Right renal pelvis (tissue), 4 donors: Measurements from ENCODE around the gene GATC. TPM values are rescaled to one million over a fixed set of nuclear protein-coding genes. Genes with fewer than 3 reads are reported as not detected.

Experiments used
- DNase-seq, 4 donors: peaks; one replicate each; pipeline ENCODE4 v3.0.0-alpha.2; 2013; ENCODE audit warnings: low read depth in 4 of 4, low spot score in 3 of 4, missing footprints in 1 of 4
- polyA plus RNA-seq, 4 donors: library from polyadenylated mRNA; unstranded; fragments of 120-200 nt; gene quantifications; one replicate each; pipeline ENCODE4 v1.2.1, GENCODE V29; 2013; ENCODE audit not compliant: insufficient read length in 4 of 4

The GATC gene
- polyA plus RNA-seq, 4 donors = 34.8 to 37.1 (median 35.0) TPM

GRCh38 chr12:120495731-120496412, 49.6 kb downstream of the GATC start, which contains the start of gene DYNLL1:
Gene DYNLL1 (plus strand): TSS chr12:120496113. CDS start chr12:120496422, 309 bp downstream.
- DNase-seq = peak; percentile 94 to 98 (median 96)

- no peak for DNase-seq
These were observed 50.4 kb downstream of the GATC start for GRCh38 chr12:120496413-120497340.

GRCh38 chr12:120497524-120498150, 51.4 kb downstream of the GATC start:
- DNase-seq = no peak

- DNase-seq = no peak
These were observed 52.7 kb downstream of the GATC start for GRCh38 chr12:120498870-120499515.

- no peak for DNase-seq
These were observed 54.3 kb downstream of the GATC start for GRCh38 chr12:120500581-120500980.

- DNase-seq = no peak
These were observed 58.3 kb downstream of the GATC start for GRCh38 chr12:120504587-120504986.

- DNase-seq = no peak
These were observed 62.3 kb downstream of the GATC start for GRCh38 chr12:120508537-120508936.

Other genes starting within 250 kb of the GATC start
- gene RPLP0, start 245.3 kb upstream of the GATC start, polyA plus RNA-seq = 1,000 to 10,000 TPM; 2,681 to 3,216 (median 2,786) TPM
- gene PXN, start 180.7 kb upstream of the GATC start, polyA plus RNA-seq = 10 to 100 TPM; 71.9 to 79.4 (median 76.3) TPM
- gene RNU4-2, start 154.5 kb upstream of the GATC start, polyA plus RNA-seq = under 1 TPM in 1 of 4 donors, not detected in 3; 0.47 TPM
- not detected for gene RNU4-1, start 153.2 kb upstream of the GATC start, polyA plus RNA-seq
- gene SIRT4, start 144.1 kb upstream of the GATC start, polyA plus RNA-seq = 1 to 10 TPM; 2.7 to 5.7 (median 3.9) TPM
- gene PLA2G1B, start 118.7 kb upstream of the GATC start, polyA plus RNA-seq = under 1 TPM; 0.31 to 0.73 (median 0.42) TPM
- gene MSI1, start 77.3 kb upstream of the GATC start, polyA plus RNA-seq = 10 to 100 TPM; 17.7 to 23.8 (median 19.5) TPM
- gene COX6A1, start 8.3 kb upstream of the GATC start, polyA plus RNA-seq = 100 to 1,000 TPM; 303 to 369 (median 327) TPM
- gene TRIAP1, start 60 bp upstream of the GATC start, polyA plus RNA-seq = 10 to 100 TPM; 42.6 to 47.8 (median 46.2) TPM
- 100 to 1,000 TPM; 220 to 249 (median 230) TPM for gene SRSF9, start 23.3 kb downstream of the GATC start, polyA plus RNA-seq
- 100 to 1,000 TPM; 492 to 541 (median 519) TPM for gene DYNLL1, start 49.7 kb downstream of the GATC start, polyA plus RNA-seq
- gene COQ5, start 82.7 kb downstream of the GATC start, polyA plus RNA-seq = 10 to 100 TPM; 62.0 to 73.6 (median 65.7) TPM
- 100 to 1,000 TPM; 181 to 232 (median 207) TPM for gene RNF10, start 87.9 kb downstream of the GATC start, polyA plus RNA-seq
- gene POP5, start 135.0 kb downstream of the GATC start, polyA plus RNA-seq = 10 to 100 TPM; 43.1 to 50.8 (median 45.5) TPM
- 1 to 10 TPM; 3.6 to 6.9 (median 5.1) TPM for gene CABP1, start 194.2 kb downstream of the GATC start, polyA plus RNA-seq
- gene MLEC, start 240.7 kb downstream of the GATC start, polyA plus RNA-seq = 100 to 1,000 TPM; 148 to 173 (median 163) TPM